ENCODE measurements around the gene CA12. TPM values are rescaled to one million over a fixed set of nuclear protein-coding genes. Genes with fewer than 3 reads are reported as not detected.

The CA12 gene
- total and polyA plus RNA-seq, 2 of the 8 experiments (the other 6 are each of a cell fraction or from before 2014, with no cell fraction given), result 4.7 to 4.9 TPM

DNA sequence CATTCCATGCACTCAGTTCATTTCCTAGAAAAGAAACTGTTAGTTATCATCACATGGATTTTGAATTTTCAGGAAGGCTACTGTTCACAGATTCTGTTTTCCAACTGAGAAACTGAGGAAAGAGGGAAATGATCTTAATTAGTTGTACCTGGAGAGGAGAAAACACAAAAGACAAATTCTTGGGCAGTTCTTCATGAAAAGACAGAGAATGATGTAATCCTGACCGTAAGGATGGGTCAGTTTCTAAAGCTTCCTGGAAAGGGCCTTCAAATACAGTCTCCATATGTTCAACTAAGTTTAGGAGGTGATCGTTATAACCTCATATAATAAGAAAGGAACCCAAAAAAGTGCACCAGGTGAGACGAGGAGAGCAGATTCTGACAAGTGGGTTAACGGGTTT is 44.6 kb downstream of the CA12 start:
- Histone ChIP-seq H2BK15ac (ENCODE audit: low read length) (no peak overlapping the region), H3K14ac (ENCODE audit: insufficient read length) (no peak overlapping the region), H4K91ac (replicated peaks; ENCODE audit: insufficient read length, low read length) (no peak overlapping the region), H2AFZ (ENCODE audit: low read length) (no peak overlapping the region), H3K9me3 (ENCODE audit: insufficient read depth in 2 of 2, low read depth in 1 of 2, low read length in 1 of 2) (no peaks in the 10 kb centered on the region), H2BK12ac (ENCODE audit: low read depth, low read length) (no peak overlapping the region), H4K5ac (ENCODE audit: insufficient read length, low read depth, low read length) (no peak overlapping the region), H3K27me3 (replicated peaks in 1 of 4; ENCODE audit: control insufficient read depth in 3 of 4, extremely low read depth in 1 of 4, insufficient read depth in 3 of 4, low read length in 3 of 4) (no peaks in the 10 kb centered on the region; a peak in 1 of 7 replicates), H2BK5ac (ENCODE audit: low read depth, low read length) (no peak overlapping the region), H2BK120ac (replicated peaks; ENCODE audit: low read depth, low read length) (no peak overlapping the region), H3K4me3 (ENCODE audit: extremely low read depth in 1 of 4, insufficient read depth in 2 of 4, low read depth in 3 of 4, low read length in 4 of 4) (no peak overlapping the region), H3K23me2 (ENCODE audit: low read depth, low read length) (no peaks in the 10 kb centered on the region), H4K8ac (ENCODE audit: extremely low read depth, insufficient read depth, low read length) (no peak overlapping the region), H2BK20ac (ENCODE audit: low read length) (no peak overlapping the region), H3K9ac (replicated peaks in 1 of 4; ENCODE audit: extremely low read depth in 1 of 4, low read depth in 3 of 4, low read length in 3 of 4) (no peak overlapping the region), H3K79me2 (ENCODE audit: control insufficient read depth in 1 of 2, insufficient read depth in 2 of 2, low read length in 2 of 2) (no peaks in the 10 kb centered on the region), H3K36me3 (ENCODE audit: control insufficient read depth in 2 of 4, insufficient read depth in 4 of 4, low read length in 3 of 4) (no peaks in the 10 kb centered on the region), H3K4me2 (ENCODE audit: insufficient read depth in 1 of 2, low read depth in 2 of 2, low read length in 2 of 2) (no peak overlapping the region), H3K27ac (ENCODE audit: low read depth, low read length) (no peak overlapping the region), H2AK5ac (ENCODE audit: low read depth, low read length) (no peak overlapping the region), H3K4ac (replicated peaks; ENCODE audit: insufficient read length, low read depth, low read length) (no peak overlapping the region), H3K56ac (replicated peaks; ENCODE audit: insufficient read length, low read depth, low read length) (no peak overlapping the region), H3K4me1 (replicated peaks in 1 of 4; ENCODE audit: control insufficient read depth in 3 of 4, insufficient read depth in 4 of 4, low read length in 3 of 4) (peaks cover 20 to 32% (median 23%) of the 10 kb centered on the region in 4 experiments), H3K79me1 (ENCODE audit: low read depth, low read length) (no peaks in the 10 kb centered on the region), H3K23ac (ENCODE audit: insufficient read length) (no peak overlapping the region), H3K18ac (ENCODE audit: extremely low read depth, low read length) (no peak overlapping the region), H4K20me1 (replicated peaks in 1 of 2; ENCODE audit: control insufficient read depth in 1 of 2, insufficient read depth in 2 of 2, low read length in 2 of 2) (no peaks in the 10 kb centered on the region)
- DNase-seq (ENCODE audit: low read depth in 1 of 2, low spot score in 2 of 2), result no peak
- ChIA-PET CTCF (ENCODE audit: partially characterized antibody) (no interaction called here), POLR2A (ENCODE audit: partially characterized antibody) (no interaction called here)
- 88% methylated on average over 4 of the region's 4 CpGs; no CpG with 5 or more reads in 1 of the 2 experiments for WGBS, 2 experiments (ENCODE audit: extremely low coverage in 1 of 2, insufficient coverage in 1 of 2, insufficient read length in 1 of 2, insufficient replicate concordance in 2 of 2, low coverage in 1 of 2, low lambda C conversion rate in 2 of 2, missing lambda C conversion rate in 1 of 2)
- FAIRE-seq, result no peak
- TF ChIP-seq KDM4A (IDR thresholded peaks at IDR 0.05; ENCODE audit: low read depth, low read length, severe bottlenecking), result no peak
- TF ChIP-seq HDAC6 (IDR thresholded peaks at IDR 0.05; ENCODE audit: low read depth, low read length), result no peak
- TF ChIP-seq NANOG (IDR thresholded peaks at IDR 0.05; ENCODE audit: insufficient read depth, low read depth, low read length, poor library complexity, severe bottlenecking), result no peak
- no peak for TF ChIP-seq CBX8 (IDR thresholded peaks at IDR 0.05; ENCODE audit: borderline replicate concordance, low read depth, low read length)
- no peak for TF ChIP-seq RBBP5 (IDR thresholded peaks at IDR 0.05; ENCODE audit: borderline replicate concordance, low read depth, low read length)
- TF ChIP-seq CBX5 (IDR thresholded peaks at IDR 0.05; ENCODE audit: low read depth, low read length), result no peak
- TF ChIP-seq, protein P1, sequence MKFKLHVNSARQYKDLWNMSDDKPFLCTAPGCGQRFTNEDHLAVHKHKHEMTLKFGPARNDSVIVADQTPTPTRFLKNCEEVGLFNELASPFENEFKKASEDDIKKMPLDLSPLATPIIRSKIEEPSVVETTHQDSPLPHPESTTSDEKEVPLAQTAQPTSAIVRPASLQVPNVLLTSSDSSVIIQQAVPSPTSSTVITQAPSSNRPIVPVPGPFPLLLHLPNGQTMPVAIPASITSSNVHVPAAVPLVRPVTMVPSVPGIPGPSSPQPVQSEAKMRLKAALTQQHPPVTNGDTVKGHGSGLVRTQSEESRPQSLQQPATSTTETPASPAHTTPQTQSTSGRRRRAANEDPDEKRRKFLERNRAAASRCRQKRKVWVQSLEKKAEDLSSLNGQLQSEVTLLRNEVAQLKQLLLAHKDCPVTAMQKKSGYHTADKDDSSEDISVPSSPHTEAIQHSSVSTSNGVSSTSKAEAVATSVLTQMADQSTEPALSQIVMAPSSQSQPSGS (IDR thresholded peaks at IDR 0.05; ENCODE audit: low read length), result no peak
- TF ChIP-seq RAD21 (IDR thresholded peaks at IDR 0.05 in 1 of 2, conservative IDR thresholded peaks at IDR 0.05 in 1 of 2; ENCODE audit: low read depth in 2 of 2, low read length in 2 of 2), result no peak
- TF ChIP-seq SIX5 (IDR thresholded peaks at IDR 0.05; ENCODE audit: low read depth, low read length), result no peak
- TF ChIP-seq BRCA1 (IDR thresholded peaks at IDR 0.05; ENCODE audit: low read depth, low read length), result no peak
- TF ChIP-seq BCL11A (IDR thresholded peaks at IDR 0.05; ENCODE audit: low read depth in 2 of 2, low read length in 2 of 2), result no peak
